SK-N-MC (cell line): ENCODE measurements around the gene RBBP8NL.

Experiments
- DNase-seq: peaks from one replicate; pipeline ENCODE4 v3.0.0-alpha.2; 2011; ENCODE audit warnings: low read depth, low spot score
- H3K27ac ChIP-seq: fragments of 200-600 bp; sonication (generic); 2 replicates; pipeline ENCODE4 v1.5.1; 2016; ENCODE audit warnings: mixed run types
- H3K36me3 ChIP-seq: fragments of 200-600 bp; sonication (generic); 2 replicates; pipeline ENCODE4 v1.6.1; 2017; ENCODE audit warnings: antibody characterized with exemption, low read length, mixed read lengths; ENCODE audit not compliant: insufficient read depth
- H3K4me3 ChIP-seq: fragments of 200-600 bp; sonication (generic); 2 replicates; pipeline ENCODE4 v1.5.1; 2016
- H3K9ac ChIP-seq: fragments of 200-600 bp; sonication (generic); 2 replicates; pipeline ENCODE4 v1.8.0; 2017; ENCODE audit warnings: mixed run types, mixed read lengths; ENCODE audit not compliant: insufficient read length
- H3K9me3 ChIP-seq: fragments of 200-600 bp; sonication (generic); 2 replicates; pipeline ENCODE4 v1.6.1; 2017; ENCODE audit warnings: low read depth, mild to moderate bottlenecking, antibody characterized with exemption, low read length, moderate library complexity, mixed read lengths
- EZH2 ChIP-seq: fragments of 200-600 bp; sonication (generic); IDR thresholded peaks from one replicate; pipeline ENCODE4 v1.6.1; 2017; ENCODE audit warnings: antibody characterized with exemption
- FOXP2 ChIP-seq: optimal IDR thresholded peaks from 2 replicates; pipeline ENCODE3; 2011; ENCODE audit warnings: mild to moderate bottlenecking, moderate library complexity; ENCODE audit not compliant: insufficient read depth; ENCODE audit errors: extremely low read length, control extremely low read depth
- POLR2AphosphoS5 ChIP-seq: IDR thresholded peaks from 2 replicates; pipeline ENCODE4 v1.6.1; 2012; ENCODE audit warnings: mild to moderate bottlenecking, low read depth, low read length, borderline replicate concordance

RBBP8NL gene

DNA sequence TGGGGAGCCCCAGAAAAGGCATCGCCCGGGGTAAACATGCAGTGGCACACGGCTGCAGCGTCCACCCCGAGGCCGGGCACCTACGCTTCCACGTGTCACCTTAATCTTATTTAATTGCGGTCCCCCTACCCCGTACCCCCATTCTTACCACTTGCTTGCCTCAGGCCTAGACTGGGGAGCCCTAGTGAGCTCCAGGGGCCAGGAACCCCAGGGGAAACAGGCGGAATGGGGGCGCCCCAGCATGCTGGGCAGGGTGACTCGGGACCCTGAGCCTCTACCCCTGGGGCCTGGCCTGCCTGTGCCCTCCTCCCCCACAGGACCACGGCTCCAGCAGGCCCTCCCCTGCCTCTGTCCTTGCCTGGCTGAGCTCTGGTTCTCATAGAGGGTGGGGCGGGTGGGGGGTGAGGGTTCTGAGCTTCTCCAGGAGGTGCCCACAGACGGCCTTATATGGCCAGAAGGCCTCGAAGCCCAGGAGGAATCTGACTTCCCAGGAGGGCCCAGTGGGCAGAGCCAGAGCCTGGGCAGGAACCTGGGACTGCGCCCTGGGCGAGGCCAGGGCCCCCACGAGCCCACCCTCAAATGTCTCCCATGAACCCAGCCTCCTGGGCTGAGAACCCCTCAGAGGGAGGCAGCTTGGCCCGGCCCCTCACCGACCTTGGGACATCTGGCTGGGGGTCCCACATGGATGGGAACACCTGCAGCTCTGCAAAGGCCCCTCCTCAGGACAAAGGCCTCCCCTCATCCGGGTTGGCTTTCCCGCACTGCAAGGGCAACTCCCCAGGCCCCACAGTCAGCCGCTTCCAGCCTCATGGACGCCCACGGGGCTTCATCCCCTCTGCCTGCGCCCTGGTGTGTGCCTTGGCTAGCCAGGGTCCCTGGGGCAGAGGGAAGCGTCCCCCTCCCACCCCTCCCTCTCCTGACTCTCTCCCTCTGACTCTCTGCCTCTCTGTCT is 55.0 kb downstream of the RBBP8NL start:
- H3K9ac ChIP-seq: no peak overlapping the region
- DNase-seq: no peak
- H3K9me3 ChIP-seq: no peaks in the 10 kb centered on the region
- TF ChIP-seq FOXP2 (no peak), POLR2AphosphoS5 (no peak), EZH2 (no peak)
- H3K36me3 ChIP-seq: no peaks in the 10 kb centered on the region
- no peak overlapping the region for H3K27ac ChIP-seq
- no peak overlapping the region for H3K4me3 ChIP-seq

- no peak for DNase-seq
- H3K4me3 ChIP-seq: no peak overlapping the region
- TF ChIP-seq FOXP2 (no peak), POLR2AphosphoS5 (no peak), EZH2 (no peak)
- no peaks in the 10 kb centered on the region for H3K9me3 ChIP-seq
- no peak overlapping the region for H3K9ac ChIP-seq
- H3K36me3 ChIP-seq: no peaks in the 10 kb centered on the region
- H3K27ac ChIP-seq: no peak overlapping the region
These were observed 55.7 kb downstream of the RBBP8NL start for GRCh38 chr20:62371588-62372041.

GRCh38 chr20:62370807-62371587 is 56.3 kb downstream of the RBBP8NL start:
- Histone ChIP-seq H3K4me3 (no peak overlapping the region), H3K27ac (no peak overlapping the region), H3K36me3 (no peaks in the 10 kb centered on the region), H3K9ac (no peak overlapping the region), H3K9me3 (no peaks in the 10 kb centered on the region)
- TF ChIP-seq POLR2AphosphoS5: no peak
- TF ChIP-seq EZH2: no peak
- no peak for TF ChIP-seq FOXP2
- DNase-seq: no peak

DNA sequence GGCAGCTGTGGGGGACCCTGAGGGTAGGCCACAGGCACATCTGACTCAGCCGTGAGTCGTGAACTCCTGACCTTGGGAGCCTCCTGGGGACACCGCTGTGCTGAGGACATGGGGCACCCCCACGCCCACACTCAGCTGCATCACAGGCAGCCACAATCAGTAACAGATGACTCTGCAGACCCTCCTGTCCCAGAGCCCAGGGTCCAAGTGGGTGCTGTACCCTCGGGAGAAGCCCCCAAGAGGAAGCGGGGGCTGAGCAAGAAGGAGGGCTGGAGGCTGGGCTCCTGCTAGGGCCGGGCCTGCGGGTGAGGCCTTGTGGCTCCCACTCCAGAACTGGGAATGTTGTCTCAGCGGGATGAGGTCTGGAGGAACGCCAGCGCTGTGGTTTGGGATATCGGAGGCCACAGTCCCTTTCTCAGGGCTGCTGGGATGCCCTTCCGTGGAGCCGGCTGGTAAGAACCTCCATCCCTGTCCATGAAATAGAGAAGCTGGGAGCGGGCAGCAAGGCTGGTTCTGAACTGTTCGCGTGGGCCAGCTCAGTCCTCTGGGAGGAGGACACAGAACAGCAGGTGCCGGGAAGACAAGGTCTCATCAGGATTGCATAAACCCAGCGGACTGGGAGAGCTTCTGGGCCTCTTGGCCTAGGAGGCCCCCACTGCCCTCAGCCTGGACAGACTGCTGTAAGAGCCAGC is 57.1 kb downstream of the RBBP8NL start:
- Histone ChIP-seq H3K36me3 (no peaks in the 10 kb centered on the region), H3K9me3 (no peaks in the 10 kb centered on the region), H3K4me3 (no peak overlapping the region), H3K27ac (no peak overlapping the region), H3K9ac (no peak overlapping the region)
- DNase-seq: no peak
- TF ChIP-seq FOXP2 (no peak), POLR2AphosphoS5 (no peak), EZH2 (no peak)

DNA sequence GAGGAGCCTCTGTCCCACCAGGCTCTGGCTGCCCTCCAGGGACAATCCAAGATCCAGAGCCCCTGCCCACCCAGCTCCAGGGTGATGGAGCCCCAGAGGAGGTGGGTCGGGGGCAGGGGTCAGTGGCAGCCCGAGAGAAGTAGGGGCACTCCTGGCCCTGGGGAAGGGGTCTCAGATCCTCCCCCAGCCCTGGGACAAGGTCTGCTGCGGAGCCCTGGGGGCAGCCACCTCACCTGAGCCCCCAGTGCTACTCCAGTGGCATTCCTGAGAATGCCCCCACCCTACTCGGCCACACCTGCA is 57.6 kb downstream of the RBBP8NL start:
- no peaks in the 10 kb centered on the region for H3K36me3 ChIP-seq
- H3K27ac ChIP-seq: no peak overlapping the region
- no peak for DNase-seq
- H3K9me3 ChIP-seq: no peaks in the 10 kb centered on the region
- H3K9ac ChIP-seq: no peak overlapping the region
- H3K4me3 ChIP-seq: no peak overlapping the region
- no peak for TF ChIP-seq POLR2AphosphoS5
- no peak for TF ChIP-seq FOXP2
- no peak for TF ChIP-seq EZH2

GRCh38 chr20:62368976-62369814 is 58.1 kb downstream of the RBBP8NL start:
- H3K36me3 ChIP-seq: no peaks in the 10 kb centered on the region
- H3K9ac ChIP-seq: no peak overlapping the region
- DNase-seq: no peak
- H3K9me3 ChIP-seq: no peaks in the 10 kb centered on the region
- no peak overlapping the region for H3K4me3 ChIP-seq
- no peak overlapping the region for H3K27ac ChIP-seq
- TF ChIP-seq FOXP2 (no peak), EZH2 (no peak), POLR2AphosphoS5 (no peak)

DNA sequence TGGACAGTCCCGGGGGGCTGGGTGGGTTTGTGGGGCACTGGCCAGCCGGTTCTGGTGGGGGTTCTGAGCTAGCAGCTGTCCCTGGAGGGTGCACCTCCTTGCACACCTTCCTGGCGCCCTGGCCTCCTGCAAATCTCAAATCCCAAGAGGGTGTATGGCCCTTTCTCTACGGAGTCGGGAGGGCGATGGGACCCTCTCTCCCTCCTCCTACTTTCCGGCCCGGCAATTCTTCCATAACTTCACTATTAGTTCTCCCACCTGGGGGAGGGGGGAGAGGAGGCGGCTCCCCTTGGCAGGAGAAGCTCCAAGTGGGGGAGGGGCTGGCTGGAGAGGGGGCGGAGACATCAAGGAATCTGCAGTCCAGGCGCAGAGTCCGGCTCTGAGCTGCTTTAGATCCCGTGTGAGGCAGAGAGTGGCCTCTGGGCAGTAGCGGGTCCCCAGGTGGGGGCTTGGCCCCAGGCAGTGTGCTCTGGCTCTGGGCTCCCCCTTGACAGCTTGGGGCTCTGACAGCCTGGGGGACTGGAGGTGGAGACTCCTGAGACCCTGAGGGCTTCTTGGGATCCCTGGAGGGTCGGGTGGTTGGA is 58.9 kb downstream of the RBBP8NL start:
- H3K27ac ChIP-seq: no peak overlapping the region
- H3K36me3 ChIP-seq: no peaks in the 10 kb centered on the region
- H3K4me3 ChIP-seq: no peak overlapping the region; the same call in 1 of the 2 replicates
- H3K9ac ChIP-seq: no peak overlapping the region
- DNase-seq: no peak
- H3K9me3 ChIP-seq: no peaks in the 10 kb centered on the region
- TF ChIP-seq POLR2AphosphoS5 (no peak), EZH2 (no peak), FOXP2 (no peak)
